WTC11 (cell line): Measurements from ENCODE around the gene MYRF. TPM values are rescaled to one million over a fixed set of nuclear protein-coding genes. Genes with fewer than 3 reads are reported as not detected.

ENCODE experiments used
- ATAC-seq: fragments of 200-7000 bp; cut with Tn5 transposase; 2 replicates; pipeline ENCODE4 v1.10.0; 2021; ENCODE audit warnings: mild to moderate bottlenecking, moderate library complexity
- CTCF ChIA-PET: fragments of 300-600 bp; sonication (Branson Sonifier 250); formaldehyde crosslinking; loops from one replicate; lab custom pipeline; 2021; ENCODE audit warnings: antibody characterized with exemption; lab: Charles Lee
- POLR2A ChIA-PET: fragments of 350-600 bp; sonication (Branson Sonifier 250); formaldehyde crosslinking; loops from one replicate; lab custom pipeline; 2021; ENCODE audit warnings: antibody characterized with exemption; lab: Charles Lee
- DNase-seq: peaks from one replicate; pipeline ENCODE4 v3.0.0; 2021; ENCODE audit warnings: low spot score
- H3K27ac Mint-ChIP-seq: 2 replicates; pipeline ENCODE4 v1.8.0; 2021; ENCODE audit warnings: mixed read lengths
- H3K27me3 Mint-ChIP-seq: 2 replicates; pipeline ENCODE4 v1.8.0; 2021; ENCODE audit warnings: low read depth, mild to moderate bottlenecking, moderate library complexity, mixed read lengths
- H3K36me3 Mint-ChIP-seq: 2 replicates; pipeline ENCODE4 v1.8.0; 2021; ENCODE audit warnings: mixed read lengths
- H3K4me1 Mint-ChIP-seq: 2 replicates; pipeline ENCODE4 v1.8.0; 2022; ENCODE audit warnings: mixed read lengths
- H3K4me3 Mint-ChIP-seq: 2 replicates; pipeline ENCODE4 v1.8.0; 2021; ENCODE audit warnings: mild to moderate bottlenecking, moderate library complexity, mixed read lengths
- H3K9me3 Mint-ChIP-seq: 2 replicates; pipeline ENCODE4 v1.8.0; 2021; ENCODE audit warnings: mixed read lengths
- AFF4 ChIP-seq: sonication (generic); formaldehyde crosslinking; IDR thresholded peaks from 2 replicates; pipeline ENCODE4 v1.8.1; 2023; ENCODE audit warnings: mild to moderate bottlenecking, missing genetic modification reagents, borderline replicate concordance
- ATF3 ChIP-seq: sonication (generic); formaldehyde crosslinking; conservative IDR thresholded peaks from 2 replicates; pipeline ENCODE4 v1.8.1; 2022; ENCODE audit warnings: mild to moderate bottlenecking, missing genetic modification reagents
- CTCF ChIP-seq: fragments of 200-600 bp; IDR thresholded peaks from 2 replicates; pipeline ENCODE4 v1.8.0; 2022; ENCODE audit warnings: antibody characterized with exemption
- ERG ChIP-seq: fragments of 250-450 bp; sonication (Bioruptor Pico); IDR thresholded peaks from 2 replicates; pipeline ENCODE4 v1.8.0; 2021; ENCODE audit warnings: mild to moderate bottlenecking
- GRHL2 ChIP-seq: fragments of 250-450 bp; sonication (Bioruptor Pico); IDR thresholded peaks from 2 replicates; pipeline ENCODE4 v1.8.0; 2022; ENCODE audit warnings: mild to moderate bottlenecking, moderate library complexity; ENCODE audit not compliant: insufficient replicate concordance, severe bottlenecking
- HMGA2 ChIP-seq: fragments of 250-450 bp; sonication (Bioruptor Pico); IDR thresholded peaks from 2 replicates; pipeline ENCODE4 v1.4.0; 2021; ENCODE audit warnings: mild to moderate bottlenecking, moderate library complexity
- NFE2L1 ChIP-seq: sonication (generic); formaldehyde crosslinking; IDR thresholded peaks from 2 replicates; pipeline ENCODE4 v1.8.1; 2023; ENCODE audit warnings: missing genetic modification reagents
- NR2C2 ChIP-seq: sonication (generic); formaldehyde crosslinking; IDR thresholded peaks from 2 replicates; pipeline ENCODE4 v1.8.0; 2022; ENCODE audit warnings: mild to moderate bottlenecking, missing genetic modification reagents
- PRRX2 ChIP-seq: fragments of 250-450 bp; sonication (Bioruptor Pico); IDR thresholded peaks from 2 replicates; pipeline ENCODE4 v1.8.0; 2021; ENCODE audit warnings: mild to moderate bottlenecking
- SMAD3 ChIP-seq: sonication (generic); formaldehyde crosslinking; IDR thresholded peaks from 2 replicates; pipeline ENCODE4 v1.8.0; 2022; ENCODE audit warnings: missing genetic modification reagents, mild to moderate bottlenecking, borderline replicate concordance
- TEAD1 ChIP-seq: sonication (generic); formaldehyde crosslinking; IDR thresholded peaks from 2 replicates; pipeline ENCODE4 v1.8.0; 2022; ENCODE audit warnings: mild to moderate bottlenecking, missing genetic modification reagents
- TP53 ChIP-seq: sonication (generic); formaldehyde crosslinking; IDR thresholded peaks from 2 replicates; pipeline ENCODE4 v1.8.1; 2023; ENCODE audit warnings: mild to moderate bottlenecking, missing genetic modification reagents
- ZBTB21 ChIP-seq: sonication (generic); formaldehyde crosslinking; IDR thresholded peaks from 2 replicates; pipeline ENCODE4 v1.8.1; 2023; ENCODE audit warnings: mild to moderate bottlenecking, missing genetic modification reagents, borderline replicate concordance
- ZBTB43 ChIP-seq: sonication (generic); formaldehyde crosslinking; IDR thresholded peaks from 2 replicates; pipeline ENCODE4 v1.8.1; 2023; ENCODE audit warnings: mild to moderate bottlenecking, missing genetic modification reagents
- ZNF232 ChIP-seq: sonication (generic); formaldehyde crosslinking; IDR thresholded peaks from 2 replicates; pipeline ENCODE4 v1.8.0; 2022; ENCODE audit warnings: mild to moderate bottlenecking, missing genetic modification reagents
- ZNF317 ChIP-seq: sonication (generic); formaldehyde crosslinking; IDR thresholded peaks from 2 replicates; pipeline ENCODE4 v1.8.1; 2023; ENCODE audit warnings: low read depth, mild to moderate bottlenecking, moderate library complexity, missing genetic modification reagents, borderline replicate concordance
- ZNF425 ChIP-seq: fragments of 250-450 bp; sonication (Bioruptor Pico); conservative IDR thresholded peaks from 2 replicates; pipeline ENCODE4 v1.9.0; 2021; ENCODE audit warnings: mild to moderate bottlenecking
- ZNF512 ChIP-seq: sonication (generic); formaldehyde crosslinking; IDR thresholded peaks from 2 replicates; pipeline ENCODE4 v1.8.1; 2022; ENCODE audit warnings: missing genetic modification reagents, borderline replicate concordance
- total RNA-seq: library from RNA; stranded (reverse); gene quantifications from 3 replicates; pipeline ENCODE4 v1.2.3, GENCODE V29; 2021

The MYRF gene
- total RNA-seq, 1 experiment from 2014 or later = 5.9 TPM

- TF ChIP-seq AFF4 = 0 out of 2 replicates have a peak, but pooled peaks have one; percentile 52
- no peak for TF ChIP-seq PRRX2
- TF ChIP-seq ZNF512 = no peak
- TF ChIP-seq ATF3 (CRISPR knock-in tag) = 0 out of 2 replicates have a peak, but pooled peaks have one; percentile 39
- no peak; the same call in 1 of the 2 replicates for TF ChIP-seq SMAD3 (CRISPR knock-in tag)
- 0 out of 2 replicates have a peak, but pooled peaks have one; percentile 74 for TF ChIP-seq ZBTB43
- peak; percentile 71 for TF ChIP-seq ZBTB21 (CRISPR knock-in tag)
- no peak for TF ChIP-seq CTCF
- no peak for TF ChIP-seq ZNF425 (CRISPR knock-in tag)
- no peak for TF ChIP-seq ZNF317 (CRISPR knock-in tag)
- no peak for TF ChIP-seq NR2C2
- TF ChIP-seq, all 79 proteins: peak for 27
These were observed 64.5 kb downstream of the MYRF start, which contains the start of gene FADS1 (continued) for GRCh38 chr11:61816736-61817455.

GRCh38 chr11:61817471-61818202 is 65.2 kb downstream of the MYRF start:
- DNase-seq = no peak
- ATAC-seq = no peak
- H3K4me3 Mint-ChIP-seq = peak overlapping the region; percentile 94
- H3K27ac Mint-ChIP-seq = peak overlapping the region; percentile 84
- ChIA-PET CTCF (interaction anchor here (0.6 to 5.8 kb wide), 9 partner anchors 12 to 291 kb away, joined by 3 to 64 read pairs (median 10); no protein-coding TSS in a partner anchor), POLR2A (interaction anchor here (0.8 to 3.2 kb wide), 6 partner anchors 12 to 300 kb away, joined by 3 to 66 read pairs (median 4); partner anchors contain the start of gene FADS2)
- peaks cover 23% of the 10 kb centered on the region for H3K4me1 Mint-ChIP-seq
- peaks cover 4% of the 10 kb centered on the region; the same call in 1 of the 2 replicates for H3K9me3 Mint-ChIP-seq
- H3K27me3 Mint-ChIP-seq = no peaks in the 10 kb centered on the region; the same call in 1 of the 2 replicates
- H3K36me3 Mint-ChIP-seq = peaks cover 19% of the 10 kb centered on the region
- TF ChIP-seq ERG (no peak), TP53 (CRISPR knock-in tag) (no peak), TEAD1 (no peak), ZNF232 (CRISPR knock-in tag) (no peak), NFE2L1 (CRISPR knock-in tag) (no peak), GRHL2 (CRISPR knock-in tag) (no peak), HMGA2 (CRISPR knock-in tag) (no peak)
